Chondrocyte (in vitro differentiated cells): Measurements from ENCODE around the gene ZNF423. TPM values are rescaled to one million over a fixed set of nuclear protein-coding genes. Genes with fewer than 3 reads are reported as not detected.
A peak's percentile ranks its signal among the peaks of the same experiment; 100 is the strongest.

Experiments
- DNase-seq: peaks from one replicate; pipeline ENCODE4 v3.0.0; 2021; ENCODE audit warnings: mixed read lengths, low spot score
- H3K27ac Mint-ChIP-seq: one replicate; pipeline ENCODE4 v1.8.0; 2021; ENCODE audit warnings: mild to moderate bottlenecking, moderate library complexity, mixed read lengths; ENCODE audit not compliant: unreplicated experiment
- H3K27me3 Mint-ChIP-seq: 2 replicates; pipeline ENCODE4 v1.8.0; 2021; ENCODE audit warnings: low read depth, mixed read lengths
- H3K36me3 Mint-ChIP-seq: 2 replicates; pipeline ENCODE4 v1.8.0; 2021; ENCODE audit warnings: low read depth, mixed read lengths
- H3K4me1 Mint-ChIP-seq: 2 replicates; pipeline ENCODE4 v1.8.0; 2021; ENCODE audit warnings: low read depth, mild to moderate bottlenecking, mixed read lengths
- H3K4me3 Mint-ChIP-seq: one replicate; pipeline ENCODE4 v1.8.0; 2021; ENCODE audit warnings: mild to moderate bottlenecking, moderate library complexity, mixed read lengths; ENCODE audit not compliant: unreplicated experiment
- H3K9me3 Mint-ChIP-seq: 2 replicates; pipeline ENCODE4 v1.8.0; 2021; ENCODE audit warnings: low read depth, mixed read lengths
- total RNA-seq: library from RNA; stranded (reverse); gene quantifications from 3 replicates; pipeline ENCODE4 v1.2.1, GENCODE V29; 2021
- TF ChIP-seq, protein P1 (sequence below): fragments of 200-600 bp; sonication (generic); IDR thresholded peaks from 2 replicates; pipeline ENCODE4 v1.5.0; 2021; ENCODE audit warnings: antibody characterized with exemption, mild to moderate bottlenecking, moderate library complexity

ZNF423 gene
- total RNA-seq, 1 donor from 2014 or later: 4.7 TPM

DNA sequence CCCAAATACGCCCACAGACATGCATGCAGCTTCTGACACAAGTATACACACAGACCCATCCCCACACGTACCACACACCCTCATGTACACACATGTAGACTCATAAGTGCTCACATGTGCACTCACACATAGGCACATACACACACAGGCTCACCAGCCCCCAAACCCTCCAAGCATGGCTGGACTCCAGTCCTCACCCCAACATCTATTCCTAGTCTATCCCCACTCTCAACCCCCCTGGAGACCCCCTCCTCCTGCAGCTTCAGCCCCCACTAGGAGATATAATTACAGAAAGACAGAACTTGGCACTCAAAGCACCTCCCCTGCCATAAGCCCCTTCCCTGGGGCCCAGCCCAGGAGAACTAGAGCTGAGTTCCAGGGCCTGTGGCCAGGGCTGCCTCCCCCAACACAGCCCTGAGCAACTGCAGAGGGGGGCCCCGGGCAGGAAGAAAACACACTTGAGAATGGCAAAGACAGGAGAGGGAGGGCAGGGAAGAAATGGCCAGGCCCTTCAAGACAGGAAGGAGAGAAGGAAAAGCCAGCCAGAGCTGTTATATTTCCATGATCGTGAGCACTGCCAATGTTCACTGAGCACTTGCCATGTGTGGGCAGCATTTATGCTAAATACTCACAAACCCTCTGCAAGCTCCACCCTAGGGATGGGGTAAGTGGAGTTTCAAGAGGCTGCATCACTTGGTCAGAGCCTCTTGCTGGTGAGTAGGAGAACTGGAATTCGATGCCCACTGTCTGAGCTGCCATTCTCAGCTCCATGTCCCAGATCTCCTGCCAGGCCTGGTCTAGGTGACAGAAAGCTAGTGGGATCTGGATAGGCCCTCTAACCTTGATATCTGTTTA is 224.5 kb downstream of the ZNF423 start:
- DNase-seq: no peak
- no peaks in the 10 kb centered on the region for H3K9me3 Mint-ChIP-seq
- peaks cover 14% of the 10 kb centered on the region for H3K4me1 Mint-ChIP-seq
- H3K27ac Mint-ChIP-seq: peak overlapping the region; percentile 85
- TF ChIP-seq, protein P1, sequence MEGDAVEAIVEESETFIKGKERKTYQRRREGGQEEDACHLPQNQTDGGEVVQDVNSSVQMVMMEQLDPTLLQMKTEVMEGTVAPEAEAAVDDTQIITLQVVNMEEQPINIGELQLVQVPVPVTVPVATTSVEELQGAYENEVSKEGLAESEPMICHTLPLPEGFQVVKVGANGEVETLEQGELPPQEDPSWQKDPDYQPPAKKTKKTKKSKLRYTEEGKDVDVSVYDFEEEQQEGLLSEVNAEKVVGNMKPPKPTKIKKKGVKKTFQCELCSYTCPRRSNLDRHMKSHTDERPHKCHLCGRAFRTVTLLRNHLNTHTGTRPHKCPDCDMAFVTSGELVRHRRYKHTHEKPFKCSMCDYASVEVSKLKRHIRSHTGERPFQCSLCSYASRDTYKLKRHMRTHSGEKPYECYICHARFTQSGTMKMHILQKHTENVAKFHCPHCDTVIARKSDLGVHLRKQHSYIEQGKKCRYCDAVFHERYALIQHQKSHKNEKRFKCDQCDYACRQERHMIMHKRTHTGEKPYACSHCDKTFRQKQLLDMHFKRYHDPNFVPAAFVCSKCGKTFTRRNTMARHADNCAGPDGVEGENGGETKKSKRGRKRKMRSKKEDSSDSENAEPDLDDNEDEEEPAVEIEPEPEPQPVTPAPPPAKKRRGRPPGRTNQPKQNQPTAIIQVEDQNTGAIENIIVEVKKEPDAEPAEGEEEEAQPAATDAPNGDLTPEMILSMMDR: no peak
- H3K27me3 Mint-ChIP-seq: peaks cover 2% of the 10 kb centered on the region
- peaks cover 3% of the 10 kb centered on the region for H3K36me3 Mint-ChIP-seq
- H3K4me3 Mint-ChIP-seq: no peak overlapping the region

DNA sequence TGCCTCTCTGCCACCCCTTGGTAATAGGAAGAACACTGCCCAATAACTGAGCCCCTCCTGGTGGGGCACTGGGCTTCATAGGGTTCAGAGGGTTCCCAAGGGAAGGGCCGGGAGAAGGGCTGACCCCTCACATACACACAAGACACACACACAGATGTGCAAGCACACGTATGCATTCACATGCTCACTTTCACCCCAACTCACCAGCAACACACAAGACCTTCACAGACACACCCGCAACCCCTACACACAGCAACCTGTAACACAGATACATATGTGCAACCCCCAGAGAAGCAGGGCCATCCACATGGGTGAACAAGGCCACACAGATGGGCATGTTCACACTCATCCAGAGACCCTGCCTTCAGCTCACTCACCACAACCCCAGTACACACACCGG is 225.1 kb downstream of the ZNF423 start:
- no peak for DNase-seq
- Mint-ChIP-seq H3K27ac (peak overlapping the region; percentile 85), H3K36me3 (peaks cover 3% of the 10 kb centered on the region)

GRCh38 chr16:49629851-49630250 is 226.1 kb downstream of the ZNF423 start:
- TF ChIP-seq, protein P1: no peak
- Mint-ChIP-seq H3K4me1 (peaks cover 14% of the 10 kb centered on the region), H3K27me3 (no peaks in the 10 kb centered on the region), H3K36me3 (no peaks in the 10 kb centered on the region), H3K27ac (no peak overlapping the region), H3K4me3 (no peak overlapping the region), H3K9me3 (no peaks in the 10 kb centered on the region)
- no peak for DNase-seq

More for the DNA sequence above, 225.1 kb downstream of the ZNF423 start:
- H3K4me3 Mint-ChIP-seq: no peak overlapping the region
- H3K9me3 Mint-ChIP-seq: no peaks in the 10 kb centered on the region
- TF ChIP-seq, protein P1: no peak
- H3K4me1 Mint-ChIP-seq: peaks cover 14% of the 10 kb centered on the region
- peaks cover 2% of the 10 kb centered on the region for H3K27me3 Mint-ChIP-seq

DNA sequence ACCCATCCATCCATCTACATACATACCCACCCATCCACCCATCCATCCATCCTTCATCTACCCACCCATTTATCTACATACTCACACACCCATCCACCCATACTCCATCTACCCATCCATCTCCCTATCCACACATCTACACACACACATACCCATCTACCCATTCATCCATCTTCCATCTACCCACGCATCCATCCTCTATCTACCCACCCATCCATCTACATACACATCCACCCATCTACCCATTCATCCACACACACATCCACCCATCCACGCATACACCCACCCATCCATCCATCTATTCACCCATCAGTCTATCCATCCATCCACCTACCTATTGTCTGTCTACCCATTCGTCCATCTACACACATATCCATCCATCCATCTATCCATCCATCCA is 227.8 kb downstream of the ZNF423 start:
- no peaks in the 10 kb centered on the region for H3K9me3 Mint-ChIP-seq
- peaks cover 14% of the 10 kb centered on the region for H3K4me1 Mint-ChIP-seq
- H3K27ac Mint-ChIP-seq: no peak overlapping the region
- H3K4me3 Mint-ChIP-seq: no peak overlapping the region
- TF ChIP-seq, protein P1: no peak
- H3K36me3 Mint-ChIP-seq: no peaks in the 10 kb centered on the region
- H3K27me3 Mint-ChIP-seq: no peaks in the 10 kb centered on the region
- no peak for DNase-seq

DNA sequence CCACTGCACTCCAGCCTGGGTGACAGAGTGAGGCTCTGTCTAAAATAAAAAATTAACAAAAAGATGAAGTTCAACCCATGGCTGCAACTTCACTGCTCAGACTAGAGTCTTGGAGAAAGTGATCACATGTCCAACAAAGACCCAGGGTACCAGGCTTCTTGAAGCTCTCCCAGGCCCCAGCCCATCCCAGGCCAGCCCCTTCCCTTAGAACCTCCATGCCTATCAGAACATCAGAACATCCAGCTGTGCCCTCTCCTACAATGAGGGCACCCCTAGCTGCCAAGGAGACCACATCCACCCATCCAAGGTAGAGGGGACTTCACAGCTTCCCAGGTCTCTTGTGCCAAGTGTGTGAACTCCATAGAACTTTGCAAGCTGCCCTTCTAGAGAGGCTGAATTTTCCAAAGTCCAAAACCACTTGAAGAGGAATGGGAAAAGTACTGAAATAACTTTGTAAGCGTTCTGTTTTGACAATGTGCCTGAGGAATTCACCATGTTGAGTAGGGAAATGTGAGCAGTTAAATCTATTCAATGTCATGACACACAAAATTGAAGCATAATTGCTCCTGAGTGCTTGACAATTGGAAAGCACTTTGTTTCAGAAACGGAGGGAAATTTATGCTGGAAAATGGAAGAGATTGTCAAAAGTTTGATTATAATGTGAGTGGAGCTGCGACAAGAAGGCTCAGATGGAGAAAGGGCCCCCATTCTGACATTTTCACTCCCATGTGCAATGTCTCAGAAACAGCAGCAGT is 230.4 kb downstream of the ZNF423 start:
- Mint-ChIP-seq H3K27ac (no peak overlapping the region), H3K9me3 (no peaks in the 10 kb centered on the region), H3K27me3 (no peaks in the 10 kb centered on the region), H3K4me1 (no peaks in the 10 kb centered on the region), H3K4me3 (no peak overlapping the region), H3K36me3 (no peaks in the 10 kb centered on the region)
- TF ChIP-seq, protein P1: no peak
- DNase-seq: no peak
